Measurements from ENCODE around the gene NTMT1.
"Not testable (repeated sequence)": the region's sequence is repeated elsewhere in the genome, so short reads cannot be mapped to it uniquely, and the experiment has no call there.

NTMT1 gene

DNA sequence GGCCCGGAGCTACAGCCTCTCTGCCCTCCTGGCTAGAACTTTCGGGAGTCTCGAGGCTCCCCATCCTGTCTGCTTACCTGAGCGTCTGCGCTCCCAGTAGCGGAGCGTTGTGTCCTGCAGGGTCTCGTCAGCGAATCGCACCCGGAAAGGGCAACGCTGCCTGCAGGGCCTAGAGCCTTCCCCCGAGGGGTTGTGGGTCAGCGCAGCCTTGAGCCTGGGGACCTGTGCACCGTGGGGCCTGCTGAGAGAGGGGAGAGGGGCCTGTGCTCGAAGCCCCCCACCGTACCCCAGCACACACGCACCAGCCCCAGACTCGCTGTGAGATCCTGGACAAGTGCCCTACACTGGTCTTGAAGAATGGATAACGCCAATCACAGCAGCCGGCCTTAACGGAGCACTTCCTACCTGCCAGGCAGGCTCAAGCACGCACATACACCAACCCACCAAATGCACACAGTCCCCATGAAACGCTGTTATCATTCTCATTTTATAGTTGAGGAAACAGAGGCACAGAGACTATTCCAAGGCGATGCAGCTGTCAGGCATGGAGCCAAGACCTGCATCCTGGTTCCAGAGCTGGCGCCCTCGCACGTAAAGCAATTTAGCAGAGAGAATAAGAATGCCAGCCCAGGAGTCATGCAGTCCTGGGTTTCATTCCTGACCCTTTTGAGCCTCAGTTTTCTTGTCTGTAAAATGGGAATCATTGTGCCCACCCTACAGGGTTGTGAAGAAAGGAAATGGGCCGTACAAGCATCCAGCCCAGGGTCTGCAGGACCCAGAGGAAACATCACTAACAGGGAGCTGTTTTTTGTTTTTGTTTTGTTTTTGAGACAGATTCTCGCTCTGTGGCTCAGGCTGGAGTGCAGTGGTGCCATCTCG lies 10.3 kb upstream of the NTMT1 start:
- DNase-seq (ENCODE audit: low read depth), result no peak

DNA sequence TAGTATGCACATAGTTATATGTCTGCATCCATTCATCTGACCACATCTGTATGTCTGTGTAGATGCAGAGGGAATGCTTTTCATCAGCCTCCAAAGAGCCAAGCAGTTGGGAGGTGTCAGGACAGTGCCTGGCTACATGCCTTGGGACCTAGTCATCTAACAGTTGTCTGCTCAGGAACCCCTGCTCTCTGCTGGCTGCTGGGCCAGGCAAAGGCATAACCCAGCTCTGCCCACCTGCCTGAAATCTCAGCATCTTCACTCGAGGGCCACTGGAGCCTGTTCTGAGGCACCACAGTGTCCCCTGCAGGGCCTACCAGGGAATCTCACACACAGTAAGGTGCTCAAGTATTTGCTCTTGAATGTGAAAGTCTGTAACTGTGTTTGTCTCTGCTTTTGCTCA lies 8.8 kb upstream of the NTMT1 start:
- DNase-seq (ENCODE audit: low read depth), result no peak

DNA sequence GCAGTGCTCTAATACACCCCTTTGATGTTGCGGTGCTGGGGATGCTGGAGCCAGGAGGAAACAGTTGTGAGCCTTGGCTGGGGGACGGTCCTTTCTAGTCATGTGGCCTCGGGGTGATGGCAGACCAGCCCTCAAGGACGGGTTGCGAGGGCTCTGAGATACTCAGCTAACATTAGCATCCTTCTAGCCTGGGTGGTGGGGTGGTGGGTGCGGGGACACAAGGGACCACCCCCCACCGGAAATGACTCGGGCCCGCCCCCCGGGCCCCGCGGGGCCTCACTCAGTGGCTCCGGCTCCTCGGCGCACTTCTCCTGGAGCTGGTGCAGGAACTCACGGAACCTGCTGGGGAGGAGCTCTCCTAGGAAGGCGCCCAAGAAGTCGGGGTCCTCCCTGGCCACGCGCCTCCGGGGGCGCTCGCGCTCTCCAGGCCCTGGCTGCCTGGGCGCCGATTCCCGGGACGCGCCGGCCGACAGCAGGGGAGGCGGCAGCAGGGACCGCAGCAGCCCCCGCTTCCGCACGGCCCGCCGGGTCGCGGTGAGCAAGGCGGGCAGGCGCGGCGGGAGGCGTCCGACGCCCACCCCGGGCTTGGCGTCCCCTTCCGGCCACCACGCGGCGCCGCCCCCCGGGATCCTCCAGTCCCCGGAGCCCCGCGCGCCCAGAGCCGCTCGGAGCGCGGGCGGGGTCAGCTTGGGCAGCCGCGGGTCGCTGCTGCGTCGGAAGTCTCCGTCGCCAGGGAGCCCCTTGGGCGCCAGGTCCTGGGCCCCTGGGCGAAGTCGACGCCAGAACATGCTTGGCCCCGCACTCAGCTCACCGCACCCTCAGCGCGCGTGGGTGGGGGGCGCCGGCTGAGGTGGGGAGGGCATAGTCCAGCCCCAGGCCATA lies 5.9 kb upstream of the NTMT1 start:
- DNase-seq (ENCODE audit: low read depth), result no peak

DNA sequence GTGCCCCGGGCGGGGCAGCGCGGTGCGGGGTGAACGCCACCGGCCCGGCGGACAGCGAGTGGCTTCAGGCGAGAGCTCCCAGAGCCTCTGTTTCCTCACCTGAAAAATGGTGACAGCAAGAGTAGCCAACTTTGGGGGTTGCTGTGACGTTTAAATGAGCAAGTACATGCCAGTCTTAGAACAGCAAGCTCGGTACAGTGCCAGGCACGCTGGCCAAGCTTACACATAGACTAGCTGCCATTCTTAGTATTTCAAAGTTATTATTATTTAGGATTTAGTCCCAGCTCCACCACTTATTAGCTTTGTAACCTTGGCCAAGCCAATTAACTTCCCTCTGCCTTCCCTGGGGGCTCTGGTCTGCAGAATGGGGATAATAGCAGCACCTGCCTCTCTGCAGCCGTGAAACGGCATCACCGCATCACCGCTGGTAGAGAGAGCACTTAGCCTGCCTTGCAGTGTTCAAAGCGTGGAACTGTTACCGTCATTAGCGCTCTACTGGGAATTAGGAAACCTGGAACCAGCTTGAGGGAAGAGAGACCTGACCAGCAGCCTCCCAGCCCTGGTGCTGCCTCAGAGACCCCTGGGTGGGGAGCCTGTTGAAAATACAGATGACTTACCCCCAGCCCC lies 5.2 kb upstream of the NTMT1 start, which contains the start of gene C9orf50:
Gene C9orf50, minus strand, starts transcription at position 433 of the 627 bp plus-strand sequence. CDS start 527 bp downstream, outside the sequence.
- no peak for DNase-seq (ENCODE audit: low read depth)

DNA sequence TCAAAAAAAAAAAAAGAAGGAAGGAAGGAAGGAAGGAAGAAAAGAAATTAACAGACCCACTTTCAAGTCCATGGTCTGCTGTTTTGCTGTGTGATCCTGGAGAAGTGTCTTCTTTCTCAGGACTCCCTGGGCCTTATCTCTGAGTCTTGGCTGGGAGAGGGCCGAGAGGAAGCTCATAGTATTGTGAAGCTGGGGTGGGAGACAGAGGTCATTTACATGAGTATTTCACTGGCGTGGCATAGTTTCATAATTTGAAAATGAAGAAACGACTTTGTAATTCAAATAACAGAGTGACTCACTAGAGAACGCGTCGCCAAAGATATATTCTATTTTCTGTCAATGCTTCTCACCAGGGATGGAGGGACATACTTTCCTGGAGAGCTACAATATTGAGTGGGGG lies 2.6 kb upstream of the NTMT1 start:
- DNase-seq (ENCODE audit: low read depth), result no peak

DNA sequence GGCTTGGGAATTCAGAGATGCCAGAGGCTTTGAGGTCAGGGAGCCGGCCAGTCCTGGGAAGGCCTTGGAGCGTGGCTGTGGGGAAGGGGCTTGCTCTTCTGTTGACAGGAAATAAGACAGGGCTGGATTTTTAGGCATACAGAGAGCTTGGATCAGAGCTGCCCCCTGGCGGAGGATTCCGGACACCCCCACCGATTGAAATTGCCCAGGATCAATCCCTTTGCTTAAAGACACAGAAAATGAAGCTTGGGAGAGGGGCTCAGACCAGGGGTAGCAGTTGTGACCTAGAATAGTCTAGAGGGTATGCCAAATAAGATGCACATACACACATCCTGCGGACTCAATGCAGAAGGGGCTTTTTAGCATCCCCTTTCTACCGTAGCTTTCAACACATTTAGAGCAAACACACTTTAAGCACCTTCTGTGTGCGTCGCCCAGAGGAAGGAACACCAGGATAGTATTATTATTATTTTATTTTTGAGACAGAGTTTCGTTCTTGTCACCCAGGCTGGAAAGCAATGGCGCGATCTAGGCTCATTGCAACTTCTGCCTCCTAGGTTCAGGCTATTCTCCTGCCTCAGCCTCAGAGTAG lies 1.7 kb upstream of the NTMT1 start:
- peak; percentile 48 for DNase-seq (ENCODE audit: low read depth)

DNA sequence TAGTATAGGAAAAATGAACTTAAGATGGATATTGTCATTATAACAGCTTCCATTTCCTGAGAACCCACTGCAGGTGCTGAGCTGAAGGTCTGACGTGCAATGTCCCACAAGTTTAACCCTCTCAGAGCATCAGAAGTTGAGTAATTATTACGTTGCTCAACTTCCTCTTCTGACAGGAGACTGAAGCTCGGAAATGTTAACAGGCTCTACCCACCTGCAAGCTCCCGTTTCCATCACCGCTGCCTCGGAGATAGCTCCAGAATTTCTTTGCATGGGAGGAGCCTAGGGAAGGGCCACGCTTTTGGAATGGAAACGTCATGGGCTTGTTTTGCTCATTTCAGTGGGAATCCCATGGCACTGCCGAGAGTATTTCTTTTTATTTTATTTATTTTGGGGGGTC lies 1.0 kb upstream of the NTMT1 start:
- no peak for DNase-seq (ENCODE audit: low read depth)

DNA sequence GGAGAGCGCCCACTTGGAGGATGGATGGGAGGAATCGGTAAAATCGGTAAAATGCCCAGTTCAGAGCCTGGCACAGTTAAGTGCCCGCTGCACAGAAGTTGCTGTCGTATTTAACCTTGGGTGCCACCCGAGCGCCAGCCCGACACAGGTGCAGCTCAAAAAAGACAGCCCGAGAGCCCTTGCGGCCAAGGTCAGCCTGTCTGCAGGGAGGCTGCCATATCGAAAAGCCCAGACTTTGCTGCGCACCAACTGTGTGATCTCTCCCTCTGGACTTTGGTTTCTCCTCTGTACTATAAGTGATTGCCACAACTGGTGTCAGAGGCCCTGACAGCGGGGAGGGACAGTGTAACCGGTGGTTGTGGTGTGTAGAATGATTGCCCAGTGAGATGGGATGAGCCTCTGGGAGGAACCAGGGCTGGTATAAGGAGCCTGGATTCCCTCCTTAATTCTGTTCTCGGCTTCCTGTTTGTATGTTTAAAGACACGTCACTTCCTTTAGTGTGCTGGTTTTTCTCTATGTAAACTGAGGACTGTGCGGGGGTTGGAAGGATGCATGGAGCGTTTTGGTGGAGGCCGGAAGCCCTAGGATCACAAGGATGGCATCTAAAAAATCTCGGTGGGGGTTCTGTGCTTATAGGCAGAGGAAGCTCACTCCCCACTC lies 792 bp downstream of the NTMT1 start:
- no peak for DNase-seq (ENCODE audit: low read depth)

DNA sequence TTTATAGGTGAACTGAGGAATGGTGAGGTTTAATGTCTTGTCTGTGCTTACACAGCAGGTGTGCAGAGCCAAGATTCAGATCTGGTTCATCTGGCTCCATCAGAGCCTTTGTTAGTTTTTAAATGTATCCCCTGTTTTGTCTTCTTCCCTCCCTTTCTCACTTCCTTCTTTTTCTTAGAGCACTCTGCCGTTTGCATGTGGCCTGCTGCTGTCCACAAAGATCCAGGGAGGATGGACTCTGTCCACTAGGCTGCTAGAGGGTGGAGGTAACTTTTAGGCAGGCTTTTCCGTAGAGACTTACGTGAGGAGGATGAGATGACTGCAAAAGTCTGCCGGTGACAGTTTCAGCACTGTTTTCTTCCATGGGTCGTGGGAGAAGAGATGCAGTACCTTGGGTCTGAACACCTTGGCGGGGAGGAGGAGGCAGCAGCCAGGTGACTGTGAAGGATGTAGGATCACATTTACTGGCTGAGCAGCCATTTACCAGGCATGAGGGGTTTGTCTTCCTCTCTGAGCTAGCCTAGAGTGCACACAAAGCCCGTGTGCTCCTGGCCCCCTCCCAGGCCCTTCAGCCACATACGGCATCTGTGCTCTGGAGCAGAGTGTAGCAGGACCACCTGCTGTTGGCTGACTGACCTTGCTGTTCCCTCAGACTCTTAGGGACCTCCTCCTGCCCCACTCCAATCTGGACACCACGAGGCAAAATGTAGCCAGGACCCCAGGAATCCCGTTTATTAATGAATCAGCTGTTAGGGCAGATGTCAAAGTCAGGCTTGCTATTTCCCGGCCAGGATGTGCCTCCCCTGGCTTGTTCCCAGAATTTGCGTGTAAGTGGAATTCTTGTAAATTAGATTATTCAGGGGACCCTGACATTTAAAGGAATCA lies 1.8 kb downstream of the NTMT1 start:
- DNase-seq (ENCODE audit: low read depth), result no peak

DNA sequence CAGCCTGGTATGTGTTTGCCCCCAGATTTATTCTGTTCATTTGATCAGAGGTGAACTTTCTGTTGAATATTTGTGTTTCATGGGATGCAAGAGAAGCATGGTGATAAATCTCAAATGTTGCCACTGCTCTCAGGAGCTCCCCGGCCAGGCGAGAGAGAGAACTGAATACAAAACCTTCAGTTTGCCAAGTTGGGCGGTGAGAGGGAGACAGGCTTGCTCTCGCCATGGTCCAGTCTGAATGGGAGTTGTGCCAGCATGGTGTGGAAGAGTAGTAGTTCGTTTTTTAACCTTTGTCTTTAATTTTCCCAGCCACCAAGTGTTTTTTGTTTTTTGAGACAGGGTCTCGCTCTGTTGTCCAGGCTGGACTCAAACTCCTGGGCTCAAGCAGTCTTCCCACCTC lies 2.7 kb downstream of the NTMT1 start:
- DNase-seq (ENCODE audit: low read depth), result no peak

DNA sequence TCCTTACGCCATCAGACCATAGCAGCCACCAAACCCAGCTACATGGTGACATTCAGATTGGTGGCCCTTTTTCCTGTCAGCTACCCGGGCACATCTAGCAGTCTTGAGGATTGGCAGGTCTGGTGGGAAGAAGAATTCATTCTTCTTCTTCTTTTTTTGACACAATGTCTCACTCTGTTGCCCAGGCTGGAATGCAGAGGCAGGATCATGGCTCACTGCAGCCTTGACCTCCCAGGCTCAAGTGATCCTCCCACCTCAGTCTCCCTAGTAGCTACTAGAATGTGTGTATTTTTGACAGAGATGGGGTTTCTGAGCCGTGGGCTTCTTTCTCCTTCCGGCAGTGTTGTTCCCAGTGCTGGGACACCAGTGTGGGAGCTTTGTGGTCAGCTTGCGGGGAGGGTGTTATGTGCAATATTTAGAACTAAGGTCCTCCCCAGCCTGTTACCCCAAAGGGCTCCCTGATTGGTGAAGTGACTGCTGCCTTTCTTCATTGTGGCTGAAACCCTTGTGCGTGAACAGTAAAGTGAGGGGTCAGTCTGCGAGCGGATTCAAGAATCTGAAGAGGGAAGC lies 3.4 kb downstream of the NTMT1 start:
- DNase-seq (ENCODE audit: low read depth), result no peak

DNA sequence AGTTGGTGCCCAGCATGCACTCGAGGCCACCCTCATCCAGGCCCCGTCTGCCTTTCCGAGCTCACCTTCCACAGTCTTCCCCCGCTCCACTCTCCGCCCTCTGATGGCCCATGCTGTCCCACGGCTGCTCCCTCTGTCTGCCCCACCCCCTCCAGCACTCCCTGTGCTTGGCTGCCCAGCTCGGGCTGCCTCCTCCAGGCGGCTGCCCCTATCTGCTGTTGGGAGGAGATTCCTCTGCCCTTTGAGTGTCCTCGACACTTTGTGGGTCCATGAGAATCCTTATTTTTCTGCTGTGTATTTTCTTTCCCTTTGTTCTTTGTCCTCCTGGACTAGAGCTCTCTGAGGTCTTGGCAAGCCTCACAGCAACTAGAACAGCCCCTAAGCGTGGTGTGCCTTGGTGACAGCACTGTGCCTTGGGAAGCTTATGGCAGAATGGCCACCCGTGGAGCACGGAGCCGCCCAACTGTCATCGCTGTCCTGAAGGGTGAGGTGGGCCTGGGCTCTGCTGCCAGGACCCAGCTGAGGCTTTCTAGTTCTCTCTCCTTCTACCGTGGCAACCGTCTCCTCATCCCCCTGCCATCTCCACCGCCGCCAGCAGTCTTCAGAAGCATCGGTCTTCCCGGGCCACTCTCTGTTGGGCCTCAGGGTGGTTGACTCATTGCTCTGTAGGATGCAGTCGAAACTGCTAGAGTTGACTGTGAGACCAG lies 5.2 kb downstream of the NTMT1 start:
- DNase-seq (ENCODE audit: low read depth), result no peak

DNA sequence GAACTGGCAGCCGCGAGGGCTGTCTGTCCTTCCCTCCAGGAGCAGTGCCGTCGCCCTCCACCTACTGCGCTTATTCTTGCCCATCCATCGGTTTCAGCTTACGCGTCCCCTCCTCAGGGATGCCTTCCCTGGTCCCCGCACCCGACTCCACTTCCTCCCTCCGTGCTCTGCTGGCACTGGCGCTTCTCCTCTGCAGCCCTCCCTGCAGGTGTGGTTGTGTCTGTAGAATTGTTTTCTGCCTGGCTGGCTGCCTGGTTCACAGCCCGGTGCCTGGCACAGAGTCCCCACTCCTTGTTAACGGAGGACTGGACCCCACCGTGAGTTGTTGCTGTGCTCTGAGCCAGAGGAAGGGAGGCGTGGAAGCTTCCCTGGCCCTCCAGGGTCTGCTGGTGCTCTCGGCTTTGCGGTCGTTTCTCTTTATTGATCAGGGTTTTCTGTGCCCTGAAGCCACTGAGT lies 5.7 kb downstream of the NTMT1 start:
- DNase-seq (ENCODE audit: low read depth), result no peak

DNA sequence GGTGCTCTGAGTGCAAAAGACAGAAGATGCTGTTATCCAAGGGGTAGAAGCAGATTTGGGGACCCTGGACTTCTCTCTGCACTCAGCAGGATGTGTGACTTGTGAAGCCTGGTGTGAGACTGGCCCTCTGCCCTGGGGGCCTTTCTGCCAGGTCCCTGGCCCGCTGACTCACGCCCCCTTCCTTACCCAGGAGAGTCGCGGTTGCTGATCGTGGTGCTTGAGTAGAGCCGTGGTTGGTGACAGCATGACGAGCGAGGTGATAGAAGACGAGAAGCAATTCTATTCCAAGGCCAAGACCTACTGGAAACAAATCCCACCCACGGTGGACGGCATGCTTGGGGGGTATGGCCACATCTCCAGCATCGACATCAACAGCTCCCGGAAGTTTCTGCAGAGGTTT lies 6.5 kb downstream of the NTMT1 start:
- no peak for DNase-seq (ENCODE audit: low read depth)

DNA sequence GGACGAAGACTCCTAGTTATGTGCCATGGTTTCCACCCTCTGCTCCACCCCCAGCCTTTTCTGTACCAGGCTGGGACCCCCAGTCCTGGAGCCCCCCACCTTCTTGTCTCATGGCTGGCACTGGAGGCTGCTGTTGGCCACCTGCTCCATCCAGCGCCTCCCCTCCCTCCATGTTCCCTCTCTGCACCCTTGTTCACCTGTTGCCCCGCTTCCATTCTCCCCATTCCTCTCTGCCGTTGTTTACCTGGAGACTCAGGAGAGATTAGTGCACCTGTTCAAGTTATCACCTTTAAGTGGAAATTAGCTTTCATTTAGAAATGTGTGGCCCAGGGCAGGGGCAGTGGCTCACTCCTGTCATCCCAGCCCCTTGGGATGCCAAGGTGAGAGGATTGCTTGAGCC lies 7.2 kb downstream of the NTMT1 start:
- DNase-seq (ENCODE audit: low read depth), result no peak

DNA sequence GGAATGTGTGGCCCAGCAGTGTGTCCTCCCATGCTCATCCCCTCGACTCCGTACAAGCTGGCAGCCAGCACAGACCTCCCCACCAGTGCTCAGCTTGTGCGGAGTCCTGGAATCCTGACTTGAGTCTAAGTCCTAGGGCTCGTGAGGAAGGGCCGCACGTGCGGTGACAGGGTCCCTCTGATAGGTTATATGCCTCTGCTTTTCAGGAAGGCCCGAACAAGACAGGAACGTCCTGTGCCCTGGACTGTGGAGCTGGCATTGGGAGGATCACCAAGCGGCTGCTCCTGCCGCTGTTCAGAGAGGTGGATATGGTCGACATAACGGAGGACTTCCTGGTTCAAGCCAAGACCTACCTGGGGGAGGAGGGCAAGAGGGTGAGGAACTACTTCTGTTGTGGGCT lies 7.9 kb downstream of the NTMT1 start:
- no peak for DNase-seq (ENCODE audit: low read depth)

DNA sequence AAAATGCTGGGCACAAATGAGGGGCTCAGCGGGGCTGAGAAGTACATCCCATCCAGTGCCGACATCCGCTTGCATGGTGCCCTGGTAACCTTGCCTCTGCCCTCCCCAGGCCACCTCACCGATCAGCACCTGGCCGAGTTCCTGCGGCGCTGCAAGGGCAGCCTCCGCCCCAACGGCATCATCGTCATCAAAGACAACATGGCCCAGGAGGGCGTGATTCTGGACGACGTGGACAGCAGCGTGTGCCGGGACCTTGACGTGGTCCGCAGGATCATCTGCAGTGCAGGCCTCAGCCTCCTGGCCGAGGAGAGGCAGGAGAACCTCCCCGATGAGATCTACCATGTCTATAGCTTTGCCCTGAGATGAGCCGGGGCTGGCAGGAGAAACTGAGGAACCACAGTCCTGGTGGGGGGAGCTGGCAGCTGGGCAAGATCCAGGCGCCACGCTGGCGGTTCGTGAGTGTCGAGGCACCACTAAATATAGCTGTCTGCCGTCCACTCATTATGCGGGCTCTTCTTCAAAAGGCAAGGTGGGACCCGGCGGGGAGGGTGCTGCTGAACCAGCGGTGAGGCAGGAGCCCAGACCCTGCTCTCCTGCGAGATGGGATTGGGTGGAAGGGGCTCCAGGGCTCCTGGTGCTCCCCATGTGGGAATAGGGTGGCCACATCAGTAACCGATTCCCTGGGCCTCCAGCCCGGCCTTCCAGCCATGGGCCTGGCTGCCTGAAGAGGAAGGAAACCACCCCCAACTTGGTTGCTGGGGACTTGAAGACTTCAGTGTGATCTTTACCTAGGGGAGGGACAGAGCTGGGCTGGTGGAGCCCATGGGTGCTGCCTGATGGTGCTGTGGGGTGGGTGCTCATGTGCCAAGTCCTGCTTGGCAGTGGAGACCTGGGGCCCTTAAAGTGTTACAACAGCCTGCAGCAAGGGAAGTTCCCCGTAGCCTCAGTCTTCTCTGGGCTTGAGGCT lies 9.4 kb downstream of the NTMT1 start:
- DNase-seq (ENCODE audit: low read depth), result no peak

DNA sequence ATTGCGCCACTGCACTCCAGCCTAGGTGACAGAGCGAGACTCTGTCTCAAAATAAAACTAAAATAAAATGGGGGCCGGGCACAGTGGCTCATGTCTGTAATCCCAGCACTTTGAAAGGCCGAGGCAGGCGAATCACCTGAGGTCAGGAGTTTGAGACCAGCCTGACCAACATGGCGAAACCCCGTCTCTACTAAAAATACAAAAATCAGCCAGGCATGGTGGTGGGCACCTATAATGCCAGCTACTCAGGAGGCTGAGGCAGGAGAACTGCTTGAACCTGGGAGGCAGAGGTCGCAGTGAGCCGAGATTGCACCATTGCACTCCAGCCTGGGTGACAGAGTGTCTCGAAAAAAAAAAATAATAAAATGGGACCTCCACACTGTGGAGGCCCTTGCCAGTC lies 10.4 kb downstream of the NTMT1 start:
- DNase-seq (ENCODE audit: low read depth), result not testable (repeated sequence)
